GM19468 (cell line): ENCODE data around the gene C4B.
"Not testable (repeated sequence)": the region's sequence is repeated elsewhere in the genome, so short reads cannot be mapped to it uniquely, and the experiment has no call there.

Source experiments
- ATAC-seq: cut with Tn5 transposase; IDR thresholded peaks from one replicate; pipeline ENCODE4 v1.9.1; 2021; ENCODE audit warnings: mild to moderate bottlenecking, moderate library complexity, moderate number of reproducible peaks; ENCODE audit not compliant: unreplicated experiment; ENCODE audit errors: extremely low read depth

The C4B gene

DNA sequence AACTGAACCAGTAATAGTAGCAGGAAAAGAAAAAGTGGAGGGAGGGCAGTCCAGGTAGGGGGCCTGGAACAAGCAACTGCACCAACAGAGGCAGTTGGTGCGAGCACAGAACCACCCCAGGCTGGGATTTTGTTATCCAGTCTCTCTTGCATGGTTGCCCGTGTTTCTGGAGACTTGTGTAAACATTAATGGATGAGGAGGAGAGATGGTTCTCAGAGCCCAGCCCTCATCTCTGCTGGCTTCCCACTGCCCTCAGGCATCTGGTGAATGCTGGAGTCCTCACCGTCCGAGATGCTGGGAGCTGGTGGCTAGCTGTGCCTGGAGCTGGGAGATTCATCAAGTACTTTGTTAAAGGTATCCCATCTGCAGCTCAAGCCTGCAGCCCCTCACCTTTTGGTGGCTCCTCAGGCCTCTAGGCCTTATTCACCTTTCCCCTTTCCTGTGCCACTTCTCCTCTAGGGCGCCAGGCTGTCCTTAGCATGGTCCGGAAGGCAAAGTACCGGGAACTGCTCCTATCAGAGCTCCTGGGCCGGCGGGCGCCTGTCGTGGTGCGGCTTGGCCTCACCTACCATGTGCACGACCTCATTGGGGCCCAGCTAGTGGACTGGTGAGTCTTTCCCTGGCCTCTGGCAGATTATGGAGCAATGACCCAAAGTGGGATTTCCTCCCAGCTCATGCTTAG lies 34.3 kb upstream of the C4B start:
- ATAC-seq: not testable (repeated sequence)

DNA sequence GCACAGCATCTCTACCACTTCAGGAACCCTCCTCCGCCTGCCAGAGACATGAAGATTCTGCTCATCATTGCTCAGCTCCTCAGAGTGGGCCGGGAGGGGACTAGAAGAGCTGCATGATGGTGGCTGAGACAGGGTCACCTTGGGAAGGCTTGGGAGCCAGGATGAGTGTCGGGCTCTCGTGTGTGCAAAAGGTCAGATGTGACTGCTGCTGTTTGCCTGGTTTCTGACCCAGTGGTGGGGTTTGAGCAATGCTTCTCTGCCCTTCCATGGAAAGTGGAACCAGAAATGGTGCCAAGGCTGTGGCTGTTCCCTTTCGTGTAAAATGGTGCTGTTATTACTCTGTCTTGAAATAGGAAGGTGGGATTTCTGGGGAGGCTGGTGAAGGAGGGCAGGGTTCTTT lies 33.6 kb upstream of the C4B start:
- not testable (repeated sequence) for ATAC-seq

DNA sequence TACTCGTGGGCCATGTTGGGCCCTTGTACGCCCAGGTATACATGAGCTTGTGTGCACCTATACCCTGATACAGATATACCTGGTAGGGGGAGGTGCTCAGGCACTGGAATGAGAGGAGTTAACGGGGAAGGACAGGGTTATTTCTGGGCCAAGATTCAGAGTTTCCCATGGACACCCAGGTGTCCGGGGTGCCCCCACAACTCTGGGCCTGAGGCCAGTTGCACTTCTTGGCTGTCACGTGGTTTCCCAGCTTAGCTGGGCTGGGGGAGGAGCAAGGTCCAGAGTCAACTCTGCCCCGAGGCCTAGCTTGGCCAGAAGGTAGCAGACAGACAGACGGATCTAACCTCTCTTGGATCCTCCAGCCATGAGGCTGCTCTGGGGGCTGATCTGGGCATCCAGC lies 32.9 kb upstream of the C4B start, which contains the start of gene C4A:
Gene C4A, plus strand, starts transcription at position 314 of the 400 bp plus-strand sequence. Its CDS starts 51 bp downstream, at position 365.
- not testable (repeated sequence) for ATAC-seq

GRCh38 chr6:31989363-31989762 lies 25.2 kb upstream of the C4B start:
- ATAC-seq: not testable (repeated sequence)

GRCh38 chr6:31994421-31994820 lies 20.2 kb upstream of the C4B start:
- ATAC-seq: not testable (repeated sequence)

DNA sequence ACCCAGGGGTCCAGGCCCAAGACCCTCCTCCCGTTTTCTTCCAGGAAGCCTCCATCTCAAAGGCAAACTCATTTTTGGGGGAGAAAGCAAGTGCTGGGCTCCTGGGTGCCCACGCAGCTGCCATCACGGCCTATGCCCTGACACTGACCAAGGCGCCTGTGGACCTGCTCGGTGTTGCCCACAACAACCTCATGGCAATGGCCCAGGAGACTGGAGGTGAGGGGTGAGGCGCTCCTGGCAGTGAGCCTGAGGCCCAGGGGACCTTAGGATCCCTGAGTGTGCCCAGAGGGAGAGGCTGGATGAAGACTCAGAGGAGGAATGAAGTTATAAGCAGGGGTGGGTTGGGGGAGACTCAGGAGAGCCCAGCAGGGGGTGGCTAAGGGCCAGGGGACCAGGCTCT lies 18.2 kb upstream of the C4B start:
- ATAC-seq: not testable (repeated sequence)

DNA sequence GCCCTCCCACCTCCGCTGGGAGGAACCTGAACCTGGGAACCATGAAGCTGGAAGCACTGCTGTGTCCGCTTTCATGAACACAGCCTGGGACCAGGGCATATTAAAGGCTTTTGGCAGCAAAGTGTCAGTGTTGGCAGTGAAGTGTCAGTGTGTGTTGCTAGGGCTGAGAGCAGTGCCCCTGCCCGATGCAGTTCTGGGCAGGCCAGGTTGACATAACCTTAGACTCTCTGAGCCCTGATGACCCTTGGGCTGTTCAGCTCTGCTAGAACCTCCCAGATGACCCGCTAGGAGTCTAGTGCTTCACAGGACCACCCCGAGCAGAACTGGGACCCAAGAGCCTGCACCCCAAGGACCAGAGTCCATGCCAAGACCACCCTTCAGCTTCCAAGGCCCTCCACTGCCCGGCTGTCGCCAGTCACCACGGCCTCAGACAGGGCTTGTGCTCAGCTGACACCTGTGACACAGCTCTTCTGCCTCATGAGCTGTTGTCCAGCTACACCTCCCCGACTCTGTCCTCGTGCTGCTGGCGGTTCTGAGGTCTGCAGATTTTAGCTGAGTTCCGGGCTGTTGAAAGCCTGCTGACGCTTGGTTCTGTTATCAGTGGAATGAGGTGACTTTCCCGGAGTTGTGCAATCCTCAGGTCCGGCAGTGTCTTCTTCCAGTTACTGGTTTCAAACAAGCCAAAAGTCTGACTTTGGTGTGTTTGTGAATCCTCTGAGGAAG lies 11.9 kb upstream of the C4B start:
- not testable (repeated sequence) for ATAC-seq

DNA sequence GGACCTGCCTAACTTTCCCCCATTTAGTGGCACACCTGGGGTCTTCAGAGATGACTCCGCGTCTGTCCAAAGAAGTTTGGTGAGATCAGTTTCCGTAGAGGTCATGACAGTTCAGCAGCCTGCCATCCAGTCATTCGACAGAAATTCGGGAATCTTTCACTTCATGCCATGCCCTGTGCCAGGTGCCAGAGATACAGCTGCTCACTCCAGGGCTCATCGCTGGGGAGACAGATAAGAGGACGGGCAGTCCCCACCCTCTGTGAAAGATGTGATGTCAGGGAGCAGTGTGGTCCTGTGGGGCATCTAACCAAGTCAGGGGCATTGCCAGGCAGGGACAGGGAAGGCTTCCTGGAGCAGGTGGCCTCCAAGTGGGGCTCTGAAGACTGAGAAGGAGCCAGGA lies 11.3 kb upstream of the C4B start:
- ATAC-seq: not testable (repeated sequence)

GRCh38 chr6:32004393-32004792 lies 10.2 kb upstream of the C4B start:
- not testable (repeated sequence) for ATAC-seq

DNA sequence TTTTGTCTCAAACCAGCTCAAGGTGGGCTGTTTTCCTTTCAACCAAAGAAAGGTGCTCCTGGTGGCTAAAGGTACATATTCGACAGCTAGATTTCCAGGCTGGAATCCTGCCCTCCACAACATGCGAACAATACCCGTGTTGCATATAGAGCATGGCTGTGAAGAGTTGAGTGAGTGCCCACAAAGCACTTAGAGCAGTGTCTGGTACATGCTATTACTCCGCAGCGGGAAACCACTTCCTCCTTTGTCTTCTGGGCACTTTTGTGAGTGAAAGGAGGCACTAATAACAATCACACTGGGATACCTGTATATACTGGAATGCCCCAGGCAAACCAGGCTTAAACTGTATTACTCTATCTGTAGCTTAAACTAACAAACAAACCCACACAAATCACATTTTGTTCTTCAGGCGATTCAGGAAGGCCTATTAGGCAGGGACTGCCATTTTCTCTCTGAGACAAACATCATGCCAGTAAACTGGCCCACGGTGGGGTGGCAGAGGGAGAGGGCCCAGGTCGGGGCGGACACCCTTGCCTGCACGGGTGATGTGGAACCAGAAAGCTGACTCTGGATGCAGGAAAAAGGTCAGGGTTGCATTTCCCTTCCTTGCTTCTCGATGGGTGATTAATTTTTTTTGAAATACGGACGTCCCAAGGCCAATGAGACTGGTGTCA lies 9.6 kb upstream of the C4B start:
- ATAC-seq: not testable (repeated sequence)

DNA sequence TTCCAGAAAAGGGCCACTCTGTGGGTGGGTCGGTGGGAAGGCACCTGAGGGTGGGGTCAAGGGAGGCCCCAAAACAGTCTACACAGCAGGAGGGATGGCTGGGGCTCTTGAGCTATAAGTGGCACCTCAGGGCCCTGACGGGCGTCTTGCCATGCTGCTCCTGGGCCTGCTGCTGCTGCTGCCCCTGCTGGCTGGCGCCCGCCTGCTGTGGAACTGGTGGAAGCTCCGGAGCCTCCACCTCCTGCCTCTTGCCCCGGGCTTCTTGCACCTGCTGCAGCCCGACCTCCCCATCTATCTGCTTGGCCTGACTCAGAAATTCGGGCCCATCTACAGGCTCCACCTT lies 9.1 kb upstream of the C4B start:
- not testable (repeated sequence) for ATAC-seq

DNA sequence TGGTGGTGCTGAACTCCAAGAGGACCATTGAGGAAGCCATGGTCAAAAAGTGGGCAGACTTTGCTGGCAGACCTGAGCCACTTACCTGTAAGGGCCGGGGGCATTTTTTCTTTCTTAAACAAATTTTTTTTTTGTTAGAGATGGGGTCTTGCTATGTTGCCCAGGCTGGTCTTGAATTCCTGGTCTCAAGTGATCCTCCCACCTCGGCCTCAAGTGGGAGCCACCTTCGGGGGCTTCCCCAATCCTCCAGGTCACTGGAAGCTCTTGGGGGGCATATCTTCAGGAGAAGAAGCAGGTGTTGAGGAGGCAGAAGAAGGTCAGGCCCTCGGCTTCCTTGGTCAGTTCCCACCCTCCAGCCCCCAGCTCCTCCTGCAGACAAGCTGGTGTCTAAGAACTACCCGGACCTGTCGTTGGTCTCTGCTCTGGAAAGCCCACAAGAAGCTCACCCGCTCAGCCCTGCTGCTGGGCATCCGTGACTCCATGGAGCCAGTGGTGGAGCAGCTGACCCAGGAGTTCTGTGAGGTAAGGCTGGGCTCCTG lies 8.5 kb upstream of the C4B start:
- not testable (repeated sequence) for ATAC-seq

DNA sequence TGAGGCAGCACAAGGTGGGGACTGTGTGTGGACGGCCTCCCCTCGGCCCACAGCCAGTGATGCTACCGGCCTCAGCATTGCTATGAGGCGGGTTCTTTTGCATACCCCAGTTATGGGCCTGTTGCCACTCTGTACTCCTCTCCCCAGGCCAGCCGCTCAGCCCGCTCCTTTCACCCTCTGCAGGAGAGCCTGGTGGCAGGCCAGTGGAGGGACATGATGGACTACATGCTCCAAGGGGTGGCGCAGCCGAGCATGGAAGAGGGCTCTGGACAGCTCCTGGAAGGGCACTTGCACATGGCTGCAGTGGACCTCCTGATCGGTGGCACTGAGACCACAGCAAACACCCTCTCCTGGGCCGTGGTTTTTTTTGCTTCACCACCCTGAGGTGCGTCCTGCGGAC lies 7.5 kb upstream of the C4B start:
- not testable (repeated sequence) for ATAC-seq

- not testable (repeated sequence) for ATAC-seq
These were observed 6.6 kb upstream of the C4B start for GRCh38 chr6:32008037-32008436.

DNA sequence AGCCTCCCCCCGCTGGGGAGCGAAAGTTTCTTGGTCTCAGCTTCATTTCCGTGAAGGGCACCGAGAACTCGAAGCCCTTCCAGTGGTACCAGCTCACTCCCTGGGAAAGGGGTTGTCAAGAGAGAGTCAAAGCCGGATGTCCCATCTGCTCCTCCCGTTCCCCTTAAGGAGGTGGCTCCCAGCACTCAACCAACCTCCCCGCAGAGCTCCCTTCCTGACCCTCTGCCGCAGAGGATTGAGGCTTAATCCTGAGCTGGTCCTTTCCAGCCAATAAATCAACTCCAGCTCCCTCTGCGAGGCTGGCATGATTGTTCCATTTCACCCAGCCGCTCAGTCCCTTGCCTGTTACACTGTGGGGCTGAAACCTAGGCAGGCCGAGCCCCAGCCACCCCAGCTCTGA lies 6.0 kb upstream of the C4B start:
- ATAC-seq: not testable (repeated sequence)

GRCh38 chr6:32009537-32009936 lies 5.1 kb upstream of the C4B start:
- ATAC-seq: not testable (repeated sequence)

DNA sequence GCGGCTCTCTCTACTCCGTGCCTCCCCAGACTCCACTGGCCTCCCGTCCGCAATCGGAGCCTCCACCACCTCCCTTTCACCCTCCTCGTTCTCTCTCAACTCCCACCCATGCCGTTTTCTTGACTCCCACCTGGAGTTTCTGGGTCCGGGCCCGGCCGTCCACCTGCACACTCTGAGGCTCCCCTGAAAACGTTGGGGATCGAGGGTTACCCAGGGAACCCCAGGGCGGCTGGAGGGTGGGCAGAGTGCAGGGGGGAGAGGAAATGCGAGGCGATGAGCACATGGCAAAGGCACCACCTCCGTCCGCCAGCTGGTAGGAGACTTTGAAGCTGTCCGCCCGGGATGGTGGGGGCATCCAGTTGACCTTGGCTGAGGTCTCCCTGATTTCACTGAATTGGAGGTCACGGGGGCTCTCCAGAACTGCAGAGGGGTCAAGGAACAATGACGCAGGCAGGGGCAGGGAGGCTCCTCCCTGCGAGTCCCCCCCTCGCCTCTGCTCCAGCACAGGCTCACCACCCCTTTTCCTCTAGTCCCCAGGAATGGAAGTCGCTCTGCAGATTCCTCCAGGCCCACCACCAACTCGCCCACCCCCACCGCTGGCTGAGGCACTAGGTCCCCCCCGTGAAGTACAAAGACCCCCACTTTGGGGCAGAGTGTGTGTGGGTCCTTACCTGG lies 3.6 kb upstream of the C4B start:
- not testable (repeated sequence) for ATAC-seq

DNA sequence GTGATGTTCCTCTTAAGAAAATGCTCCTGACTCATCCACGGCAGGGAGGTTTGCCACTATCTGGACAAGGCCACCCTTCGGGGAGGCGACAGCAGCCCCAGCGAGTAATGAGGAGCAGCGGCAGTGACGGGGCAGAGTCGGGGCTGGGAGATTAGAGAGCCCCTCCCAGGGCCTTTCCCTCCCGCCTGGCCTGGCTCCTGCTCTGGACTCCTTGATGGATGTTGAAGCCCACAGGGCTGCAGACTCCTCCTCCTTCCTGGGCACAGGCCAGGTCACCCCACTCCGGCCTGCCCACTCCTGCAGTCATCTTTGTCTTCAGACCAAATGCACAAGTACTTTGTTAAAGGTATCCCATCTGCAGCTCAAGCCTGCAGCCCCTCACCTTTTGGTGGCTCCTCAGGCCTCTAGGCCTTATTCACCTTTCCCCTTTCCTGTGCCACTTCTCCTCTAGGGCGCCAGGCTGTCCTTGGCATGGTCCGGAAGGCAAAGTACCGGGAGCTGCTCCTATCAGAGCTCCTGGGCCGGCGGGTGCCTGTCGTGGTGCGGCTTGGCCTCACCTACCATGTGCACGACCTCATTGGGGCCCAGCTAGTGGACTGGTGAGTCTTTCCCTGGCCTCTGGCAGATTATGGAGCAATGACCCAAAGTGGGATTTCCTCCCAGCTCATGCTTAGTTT lies 1.5 kb upstream of the C4B start:
- ATAC-seq: not testable (repeated sequence)

DNA sequence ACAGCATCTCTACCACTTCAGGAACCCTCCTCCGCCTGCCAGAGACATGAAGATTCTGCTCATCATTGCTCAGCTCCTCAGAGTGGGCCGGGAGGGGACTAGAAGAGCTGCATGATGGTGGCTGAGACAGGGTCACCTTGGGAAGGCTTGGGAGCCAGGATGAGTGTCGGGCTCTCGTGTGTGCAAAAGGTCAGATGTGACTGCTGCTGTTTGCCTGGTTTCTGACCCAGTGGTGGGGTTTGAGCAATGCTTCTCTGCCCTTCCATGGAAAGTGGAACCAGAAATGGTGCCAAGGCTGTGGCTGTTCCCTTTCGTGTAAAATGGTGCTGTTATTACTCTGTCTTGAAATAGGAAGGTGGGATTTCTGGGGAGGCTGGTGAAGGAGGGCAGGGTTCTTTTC lies 857 bp upstream of the C4B start:
- not testable (repeated sequence) for ATAC-seq

- not testable (repeated sequence) for ATAC-seq
These were observed 7.5 kb downstream of the C4B start for GRCh38 chr6:32022100-32022499.
